ENCODE data around the gene ROBO1. TPM values are rescaled to one million over a fixed set of nuclear protein-coding genes. Genes with fewer than 3 reads are reported as not detected.

Gene ROBO1
- total and polyA plus RNA-seq, 2 of the 13 experiments (the other 11 are each of a cell fraction or from before 2014, with no cell fraction given), result 52.2 to 71.0 TPM

- ChIA-PET POLR2A (no interaction called here), CTCF (ENCODE audit: low intra/inter-chr PET ratio, low total read pairs) (no interaction called here)
- DNase-seq (ENCODE audit: low spot score) (no peak), ATAC-seq (no peak), FAIRE-seq (no peak)
- TF ChIP-seq ZNF644 (CRISPR knock-in tag; IDR thresholded peaks at IDR 0.05; ENCODE audit: low read depth), result no peak
- no peak for TF ChIP-seq TRAFD1 (CRISPR knock-in tag; IDR thresholded peaks at IDR 0.05; ENCODE audit: borderline replicate concordance)
- TF ChIP-seq, protein P1, sequence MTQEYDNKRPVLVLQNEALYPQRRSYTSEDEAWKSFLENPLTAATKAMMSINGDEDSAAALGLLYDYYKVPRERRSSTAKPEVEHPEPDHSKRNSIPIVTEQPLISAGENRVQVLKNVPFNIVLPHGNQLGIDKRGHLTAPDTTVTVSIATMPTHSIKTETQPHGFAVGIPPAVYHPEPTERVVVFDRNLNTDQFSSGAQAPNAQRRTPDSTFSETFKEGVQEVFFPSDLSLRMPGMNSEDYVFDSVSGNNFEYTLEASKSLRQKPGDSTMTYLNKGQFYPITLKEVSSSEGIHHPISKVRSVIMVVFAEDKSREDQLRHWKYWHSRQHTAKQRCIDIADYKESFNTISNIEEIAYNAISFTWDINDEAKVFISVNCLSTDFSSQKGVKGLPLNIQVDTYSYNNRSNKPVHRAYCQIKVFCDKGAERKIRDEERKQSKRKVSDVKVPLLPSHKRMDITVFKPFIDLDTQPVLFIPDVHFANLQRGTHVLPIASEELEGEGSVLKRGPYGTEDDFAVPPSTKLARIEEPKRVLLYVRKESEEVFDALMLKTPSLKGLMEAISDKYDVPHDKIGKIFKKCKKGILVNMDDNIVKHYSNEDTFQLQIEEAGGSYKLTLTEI (CRISPR knock-in tag; conservative IDR thresholded peaks at IDR 0.05), result no peak
- no peak for TF ChIP-seq MATR3 (CRISPR knock-in tag; IDR thresholded peaks at IDR 0.05)
- no peak for TF ChIP-seq HOXD1 (CRISPR knock-in tag; IDR thresholded peaks at IDR 0.05)
- TF ChIP-seq CREM (IDR thresholded peaks at IDR 0.05), result no peak
- TF ChIP-seq CREM (CRISPR knock-in tag; IDR thresholded peaks at IDR 0.05), result no peak
- no peak for TF ChIP-seq ZNF777 (CRISPR knock-in tag; IDR thresholded peaks at IDR 0.05)
- no peak for TF ChIP-seq YEATS2 (CRISPR knock-in tag; IDR thresholded peaks at IDR 0.05; ENCODE audit: borderline replicate concordance)
- no peak for TF ChIP-seq ZMYM3 (CRISPR knock-in tag; IDR thresholded peaks at IDR 0.05)
- no peak for TF ChIP-seq ZFYVE20 (CRISPR knock-in tag; IDR thresholded peaks at IDR 0.05; ENCODE audit: borderline replicate concordance, low read depth)
- no peak for TF ChIP-seq PPARG (CRISPR knock-in tag; conservative IDR thresholded peaks at IDR 0.05)
- TF ChIP-seq TOPORS (CRISPR knock-in tag; IDR thresholded peaks at IDR 0.05), result no peak
- TF ChIP-seq ZBTB37 (CRISPR knock-in tag; IDR thresholded peaks at IDR 0.05), result no peak
- TF ChIP-seq FOXP1 (IDR thresholded peaks at IDR 0.05), result no peak
- no peak for TF ChIP-seq FOXP1 (CRISPR knock-in tag; IDR thresholded peaks at IDR 0.05)
- TF ChIP-seq SUZ12 (IDR thresholded peaks at IDR 0.05; ENCODE audit: low read depth, low read length), result no peak
- no peak for TF ChIP-seq FUBP1 (CRISPR knock-in tag; IDR thresholded peaks at IDR 0.05; ENCODE audit: borderline replicate concordance)
- no peak for TF ChIP-seq ZNF615 (CRISPR knock-in tag; IDR thresholded peaks at IDR 0.05; ENCODE audit: borderline replicate concordance)
- no peak overlapping the region for H3K4me3 ChIP-seq (replicated peaks in 1 of 3; ENCODE audit: insufficient read depth in 1 of 3, low read depth in 2 of 3, low read length in 3 of 3)
- in situ Hi-C loops (cut with HindIII; ENCODE audit: extremely low pct_ligation_motif_present, low pct_unique_long_range_greater_than_20kb) (no loop called here), intact Hi-C loops (cut with micrococcal nuclease; ENCODE audit: unreplicated experiment) (no loop called here)
- no peak overlapping the region for H3K27ac ChIP-seq (ENCODE audit: extremely low read length, insufficient read depth, low read length)
- no peaks in the 10 kb centered on the region for H3K79me2 ChIP-seq (ENCODE audit: insufficient read depth, low read length)
- no peak overlapping the region for H2AFZ ChIP-seq (ENCODE audit: low read length)
- no peaks in the 10 kb centered on the region for H3K9me3 ChIP-seq (ENCODE audit: low read length)
- no peaks in the 10 kb centered on the region for H4K20me1 ChIP-seq (ENCODE audit: insufficient read depth, low read length)
- H3K4me2 ChIP-seq (ENCODE audit: low read depth, low read length), result no peak overlapping the region
- H3K9ac ChIP-seq (ENCODE audit: insufficient read depth, low read depth, low read length), result no peak overlapping the region
- H3K4me1 ChIP-seq (ENCODE audit: insufficient read depth, low read length), result no peaks in the 10 kb centered on the region
- no peaks in the 10 kb centered on the region for H3K36me3 ChIP-seq (replicated peaks in 1 of 2; ENCODE audit: control insufficient read depth in 1 of 2, insufficient read depth in 2 of 2, low read length in 2 of 2)
- no TSS peak for BruUV-seq (replicated peaks)
- H3K27me3 ChIP-seq (ENCODE audit: control insufficient read depth in 1 of 2, insufficient read depth in 2 of 2, low read length in 2 of 2), result no peaks in the 10 kb centered on the region
- 2% methylated on average over 2 of the region's 2 CpGs for WGBS (ENCODE audit: low lambda C conversion rate)
Observed at GRCh38 chr3:79473993-79474392, 293.8 kb downstream of the ROBO1 start.
